Occipital lobe (tissue), 2 donors: ENCODE data around the gene ARHGEF10L. TPM values are rescaled to one million over a fixed set of nuclear protein-coding genes. Genes with fewer than 3 reads are reported as not detected.
A peak's percentile ranks its signal among the peaks of the same experiment; 100 is the strongest.

Source experiments
- DNase-seq: peaks from one replicate; lab custom pipeline; 2025; lab: John Stamatoyannopoulos, UW
- total RNA-seq: library from RNA; depleted of rRNA; stranded (reverse); fragments of >200 nt; gene quantifications from one replicate; pipeline ENCODE4 v1.2.3, GENCODE V29; 2014

The ARHGEF10L gene
- total RNA-seq, 1 donor from 2014 or later: 22.3 TPM

DNA sequence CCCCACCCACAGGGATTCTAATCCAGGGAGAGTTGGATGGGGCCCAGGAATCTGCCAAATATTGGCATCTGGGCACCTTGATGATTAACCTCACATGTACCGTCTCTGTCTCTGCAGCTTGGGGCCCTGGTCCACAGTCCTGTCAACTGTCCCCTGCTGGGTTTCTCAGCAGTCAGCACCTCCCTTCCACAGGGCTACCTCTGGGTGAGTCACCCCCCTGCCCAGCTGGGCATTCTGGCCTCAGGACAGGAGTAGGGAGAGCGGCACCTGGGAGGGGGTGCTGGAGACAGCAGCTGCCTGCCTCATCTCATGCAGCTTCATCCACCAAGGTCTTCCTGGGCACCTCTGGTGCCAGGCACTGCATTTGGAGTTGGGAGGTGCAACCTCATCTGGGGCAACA, 115.0 kb downstream of the ARHGEF10L start:
- DNase-seq: no peak

- DNase-seq: no peak
These were observed 115.7 kb downstream of the ARHGEF10L start for GRCh38 chr1:17655169-17655568.

GRCh38 chr1:17655922-17656321, 116.4 kb downstream of the ARHGEF10L start:
- DNase-seq: no peak

GRCh38 chr1:17657436-17657835, 117.9 kb downstream of the ARHGEF10L start:
- DNase-seq: no peak

- DNase-seq: no peak
These were observed 119.3 kb downstream of the ARHGEF10L start for GRCh38 chr1:17658837-17659236.

- DNase-seq: peak; percentile 34
These were observed 122.2 kb downstream of the ARHGEF10L start for GRCh38 chr1:17661546-17662157.

GRCh38 chr1:17662296-17662695, 122.8 kb downstream of the ARHGEF10L start:
- no peak for DNase-seq

GRCh38 chr1:17662786-17663185, 123.3 kb downstream of the ARHGEF10L start:
- no peak for DNase-seq

DNA sequence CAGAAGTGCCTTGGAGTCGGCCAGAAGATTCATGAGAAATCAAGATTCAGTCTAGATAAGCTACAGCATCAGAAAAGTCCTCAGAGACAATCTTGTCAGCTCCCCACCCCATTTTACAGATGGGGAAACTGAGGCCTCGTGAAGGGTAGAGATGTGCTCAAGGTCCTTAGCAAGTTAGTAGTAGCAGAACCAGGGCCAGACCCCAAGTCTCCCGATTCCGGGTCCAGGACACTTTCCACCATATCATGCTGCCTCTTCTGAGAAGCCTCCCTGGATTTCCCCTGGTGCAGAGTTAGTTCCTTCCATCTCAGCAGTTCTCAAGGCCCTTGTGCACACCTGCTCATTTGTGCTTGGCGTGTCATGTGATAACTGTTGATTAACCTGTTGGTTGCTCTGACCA, 124.1 kb downstream of the ARHGEF10L start:
- DNase-seq: no peak

GRCh38 chr1:17664322-17664721, 124.8 kb downstream of the ARHGEF10L start:
- DNase-seq: no peak

DNA sequence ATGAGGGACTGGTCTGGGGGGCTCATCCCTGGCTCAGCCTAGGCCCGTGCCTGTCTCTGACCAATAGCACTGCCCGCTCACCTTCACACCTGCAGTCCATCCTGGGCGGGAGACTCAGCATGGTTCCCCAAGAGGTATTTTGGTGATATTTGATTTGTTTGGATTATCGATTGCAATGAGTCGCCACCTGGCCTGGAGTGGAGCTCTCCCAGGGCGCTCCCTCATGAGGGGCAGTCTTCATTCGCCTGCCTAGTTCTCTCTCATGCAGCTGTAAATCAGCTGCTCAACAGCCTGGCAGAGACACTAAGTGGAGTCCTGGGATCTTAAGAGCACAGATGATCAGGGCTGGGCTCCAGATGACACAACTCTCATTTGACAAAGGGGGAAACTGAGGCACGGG, 125.6 kb downstream of the ARHGEF10L start:
- no peak for DNase-seq

DNA sequence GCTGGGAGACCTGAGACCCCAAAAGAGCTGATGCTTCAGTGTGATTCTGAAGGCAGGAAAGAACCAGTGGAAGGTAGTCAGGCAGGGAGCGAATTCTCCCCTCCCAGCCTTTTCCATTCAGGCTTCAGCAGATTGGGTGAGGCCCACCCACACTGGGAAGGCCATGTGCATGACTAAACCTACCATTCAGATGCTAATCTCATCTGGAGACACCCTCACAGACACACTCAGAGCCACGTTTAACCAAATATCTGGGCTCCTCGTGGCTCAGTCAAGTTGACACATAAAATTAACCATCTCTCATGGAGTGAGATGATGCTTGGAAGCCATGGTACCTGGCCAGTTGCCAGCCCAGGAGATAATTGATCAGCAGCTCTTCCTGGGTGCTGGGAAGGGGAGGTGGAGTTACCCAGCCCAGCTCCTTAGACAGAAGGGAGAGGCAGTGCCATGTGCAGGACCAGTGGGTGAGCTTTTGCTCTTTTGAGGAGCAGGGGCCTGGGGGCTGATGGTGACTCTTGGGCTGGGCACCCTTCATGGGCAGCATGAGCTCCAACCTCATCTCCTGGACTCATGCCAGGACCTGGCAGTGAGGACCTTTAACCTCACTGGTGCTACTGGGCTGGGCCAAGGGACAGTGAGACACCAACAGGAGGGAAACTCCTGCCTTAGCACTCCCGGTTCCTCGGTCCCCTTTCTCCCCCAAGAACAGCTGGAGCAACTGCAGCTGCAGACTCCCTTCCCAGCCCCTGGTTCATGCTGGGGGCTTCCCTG, 126.6 kb downstream of the ARHGEF10L start:
- DNase-seq: no peak

DNA sequence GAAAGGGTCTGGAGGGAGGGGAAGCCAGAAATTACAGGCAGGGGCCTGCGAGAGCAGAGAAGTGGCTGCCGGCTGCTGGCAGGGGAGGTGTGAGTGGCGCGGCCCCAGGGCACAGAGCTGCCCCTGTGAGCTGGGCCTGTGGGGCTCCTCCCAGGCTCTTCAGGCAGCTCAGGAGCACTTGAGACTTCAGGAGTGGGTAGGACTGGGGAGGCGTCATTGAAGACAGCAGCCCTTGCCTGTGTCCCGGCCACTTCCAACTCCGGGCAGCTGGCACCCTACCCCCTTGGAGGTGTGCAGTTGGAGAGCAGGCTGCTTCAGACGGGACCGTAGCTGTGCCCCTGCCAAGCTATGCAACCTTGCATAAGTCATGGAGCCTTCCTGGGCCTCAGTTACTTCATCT, 128.1 kb downstream of the ARHGEF10L start:
- DNase-seq: no peak

- DNase-seq: no peak
These were observed 128.7 kb downstream of the ARHGEF10L start for GRCh38 chr1:17668195-17668594.

DNA sequence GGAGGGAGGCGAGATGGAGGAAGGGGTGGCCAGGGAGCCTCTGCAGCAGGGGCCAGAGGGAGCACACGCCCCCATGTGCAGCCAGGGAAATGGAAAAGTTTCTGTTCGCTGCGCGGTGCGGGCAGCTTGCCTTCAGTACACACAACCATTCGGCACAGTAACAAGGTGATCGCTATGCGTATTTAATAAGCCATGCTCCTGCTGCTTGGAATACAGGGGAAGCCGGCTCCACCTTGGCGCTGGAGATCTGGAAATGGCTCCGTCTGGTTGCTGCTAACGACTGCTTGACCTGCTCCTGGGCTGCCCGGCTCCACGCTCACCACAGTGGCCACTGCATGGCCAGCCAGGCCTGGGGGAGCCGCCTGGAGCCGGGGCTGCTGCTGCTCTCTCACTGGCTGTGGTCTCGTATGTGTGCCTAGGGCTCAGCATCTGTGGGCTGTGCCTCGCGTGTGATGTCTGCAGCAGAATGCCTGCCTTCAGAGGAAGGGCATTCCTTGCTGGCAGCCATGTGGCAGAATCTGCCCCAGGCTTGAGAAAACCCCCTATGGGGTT, 129.2 kb downstream of the ARHGEF10L start:
- DNase-seq: no peak

DNA sequence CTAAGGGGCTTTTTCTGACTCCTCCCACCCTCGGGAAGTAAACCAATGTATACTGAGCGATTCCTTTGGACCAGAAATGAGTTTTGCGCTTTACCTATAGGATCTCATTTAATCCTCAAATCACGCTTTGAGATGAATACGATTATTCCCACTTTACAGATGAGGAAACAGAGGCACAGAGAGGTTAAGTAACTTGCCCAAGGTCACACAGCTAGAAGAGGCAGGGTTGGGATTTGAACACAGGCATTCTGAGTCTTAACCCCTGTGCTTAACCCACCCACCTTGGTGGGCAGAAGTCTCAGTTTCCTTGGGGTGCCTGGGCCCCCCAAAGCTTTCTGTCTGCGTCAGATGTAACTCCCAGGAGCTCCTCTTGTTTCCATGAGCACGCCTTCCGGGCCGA, 129.8 kb downstream of the ARHGEF10L start:
- no peak for DNase-seq

DNA sequence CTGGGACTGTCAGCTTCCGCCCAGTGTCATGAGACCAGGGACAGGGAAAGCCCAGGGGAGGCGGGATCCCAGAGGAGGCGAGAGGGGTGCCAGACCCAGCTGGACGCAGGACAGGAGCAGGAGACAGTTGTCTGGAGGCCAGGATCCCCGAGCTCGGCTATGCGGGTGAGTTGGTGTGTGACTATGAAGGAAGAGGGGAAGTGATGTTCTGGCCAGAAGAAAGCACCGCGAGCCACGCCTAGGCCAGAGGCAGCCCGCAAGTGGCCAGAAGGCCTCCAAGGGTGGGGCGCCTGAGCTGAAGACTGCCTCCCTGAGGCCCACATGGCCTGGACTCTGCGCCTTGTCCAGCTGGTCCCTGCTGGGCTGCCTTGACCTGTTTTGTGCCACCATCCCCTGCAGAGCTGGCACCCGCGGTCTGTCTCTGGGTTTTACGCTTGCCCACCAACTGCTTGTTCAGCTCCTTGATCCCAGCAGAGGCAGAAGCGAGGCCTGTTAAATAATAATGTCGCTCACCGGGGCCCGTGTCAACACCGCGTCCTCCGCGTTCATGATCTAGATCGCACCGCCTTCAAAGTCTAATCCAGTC, 130.5 kb downstream of the ARHGEF10L start:
- DNase-seq: no peak

GRCh38 chr1:17670587-17671313, 131.3 kb downstream of the ARHGEF10L start:
- DNase-seq: no peak

- DNase-seq: no peak
These were observed 131.8 kb downstream of the ARHGEF10L start for GRCh38 chr1:17671314-17671705.

GRCh38 chr1:17671741-17672140, 132.2 kb downstream of the ARHGEF10L start:
- DNase-seq: no peak

DNA sequence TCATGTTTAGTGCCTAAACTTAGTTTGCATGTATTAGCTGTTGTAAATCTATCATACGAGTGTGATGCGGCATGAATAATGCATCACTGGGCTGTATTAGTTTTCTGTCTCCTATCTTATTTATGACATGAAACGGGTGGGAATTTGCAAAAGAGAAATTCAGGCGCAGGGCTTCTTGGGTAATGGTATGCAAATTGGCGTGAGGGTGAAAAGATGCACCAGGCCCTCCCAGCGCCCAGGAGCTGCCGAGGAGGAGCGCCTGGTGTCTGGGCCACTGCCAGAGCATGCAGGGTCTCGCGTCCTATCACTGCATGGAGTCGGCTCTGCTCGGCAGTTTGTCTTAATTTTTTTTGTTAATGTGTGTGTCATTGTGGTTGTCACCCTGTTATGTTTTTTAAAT, 132.7 kb downstream of the ARHGEF10L start:
- DNase-seq: no peak
